Calu3 (cell line): ENCODE results near the gene RLF. TPM values are rescaled to one million over a fixed set of nuclear protein-coding genes. Genes with fewer than 3 reads are reported as not detected.

Experiments
- BruUV-seq: library from RNA; stranded (reverse); fragments of 400-500 nt; replicated peaks from 2 replicates; lab custom pipeline; 2021; lab: Mats Ljungman, UMichigan
- CTCF ChIA-PET: fragments of 300-600 bp; sonication (Branson Sonifier 250); formaldehyde crosslinking; loops from one replicate; lab custom pipeline; 2022; ENCODE audit warnings: antibody characterized with exemption; lab: Charles Lee
- DNase-seq: peaks from one replicate; pipeline ENCODE4 v3.0.0; 2022
- H3K27ac Mint-ChIP-seq: one replicate; pipeline ENCODE4 v1.8.0; 2022; ENCODE audit warnings: mixed read lengths; ENCODE audit not compliant: unreplicated experiment
- H3K27me3 Mint-ChIP-seq: one replicate; pipeline ENCODE4 v1.8.0; 2022; ENCODE audit warnings: mixed read lengths; ENCODE audit not compliant: unreplicated experiment
- H3K36me3 Mint-ChIP-seq: one replicate; pipeline ENCODE4 v1.8.0; 2022; ENCODE audit warnings: mild to moderate bottlenecking, moderate library complexity, mixed read lengths; ENCODE audit not compliant: insufficient read depth, unreplicated experiment
- H3K4me1 Mint-ChIP-seq: one replicate; pipeline ENCODE4 v1.8.0; 2022; ENCODE audit warnings: mild to moderate bottlenecking, low read depth, mixed read lengths; ENCODE audit not compliant: unreplicated experiment
- H3K4me3 Mint-ChIP-seq: one replicate; pipeline ENCODE4 v1.8.0; 2022; ENCODE audit warnings: mild to moderate bottlenecking, low read depth, moderate library complexity, mixed read lengths; ENCODE audit not compliant: unreplicated experiment
- H3K9me3 Mint-ChIP-seq: one replicate; pipeline ENCODE4 v1.8.0; 2022; ENCODE audit warnings: low read depth, mixed read lengths; ENCODE audit not compliant: unreplicated experiment
- CTCF ChIP-seq: fragments of 200-600 bp; IDR thresholded peaks from one replicate; pipeline ENCODE4 v1.8.0; 2022; ENCODE audit warnings: antibody characterized with exemption; ENCODE audit not compliant: unreplicated experiment
- intact Hi-C: fragments of 100-400 bp; cut with micrococcal nuclease; formaldehyde crosslinking; loops from one replicate; pipeline ENCODE4 v1.10.0; 2022; ENCODE audit not compliant: unreplicated experiment
- total RNA-seq: library from RNA; stranded (reverse); gene quantifications from 2 replicates; pipeline ENCODE4 v1.2.3, GENCODE V29; 2022

The RLF gene
- total RNA-seq, 1 experiment from 2014 or later = 12.9 TPM

DNA sequence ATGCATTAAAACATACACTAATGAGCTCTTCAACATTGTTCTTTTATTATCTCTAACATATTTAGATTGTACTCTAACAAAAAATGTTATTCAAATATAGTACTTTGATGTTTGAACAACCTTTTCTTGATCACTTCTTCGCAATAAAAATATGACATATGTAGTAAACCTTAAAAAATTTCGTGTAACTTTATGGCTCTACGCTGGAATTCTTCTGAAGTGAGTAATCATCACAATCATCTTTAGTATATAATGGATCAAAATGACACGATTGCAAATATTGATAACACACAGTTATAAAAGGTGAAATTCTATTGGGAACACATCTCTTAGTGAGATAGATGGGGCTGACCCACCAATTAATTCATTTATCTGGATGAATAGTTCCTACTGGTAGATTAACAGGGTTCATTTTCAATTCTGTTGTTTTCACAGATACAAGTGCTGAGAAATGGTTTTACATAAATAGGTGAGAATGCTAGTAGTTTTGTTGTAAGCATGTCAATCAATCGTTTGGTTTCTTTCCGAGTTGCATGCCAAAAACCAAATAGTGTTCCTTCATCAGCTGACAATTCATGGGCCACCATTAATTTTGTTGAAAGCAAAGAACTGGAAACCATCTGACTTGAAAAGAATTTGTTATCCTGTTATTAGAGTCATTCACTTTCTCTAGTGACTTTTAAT, 95.4 kb downstream of the RLF start:
- H3K4me1 Mint-ChIP-seq = peaks cover 15% of the 10 kb centered on the region
- no peak for TF ChIP-seq CTCF
- no TSS peak for BruUV-seq
- intact Hi-C loops = no loop called here
- no peaks in the 10 kb centered on the region for H3K27me3 Mint-ChIP-seq
- peaks cover 19% of the 10 kb centered on the region for H3K36me3 Mint-ChIP-seq
- no peak overlapping the region for H3K27ac Mint-ChIP-seq
- H3K9me3 Mint-ChIP-seq = no peaks in the 10 kb centered on the region
- CTCF ChIA-PET = no interaction called here
- DNase-seq = no peak
- H3K4me3 Mint-ChIP-seq = peak overlapping the region; percentile 93

DNA sequence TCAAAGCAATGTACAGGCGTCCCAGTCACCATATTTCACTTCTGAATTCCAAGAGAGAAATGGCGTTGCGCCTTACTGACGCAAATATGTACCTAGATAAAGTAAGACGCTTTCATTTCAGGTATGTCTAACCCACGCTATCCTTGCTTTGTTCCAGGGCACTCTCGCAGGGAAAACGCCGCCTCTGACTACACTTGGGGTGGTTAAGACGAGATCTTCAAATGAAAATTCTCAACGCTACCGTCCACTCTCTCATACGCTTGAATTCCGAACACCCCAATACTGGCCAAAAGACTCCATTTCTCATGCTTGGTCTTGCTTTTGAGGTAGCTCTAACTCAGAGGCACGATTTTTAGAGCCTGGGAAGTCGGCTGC, 96.1 kb downstream of the RLF start:
- H3K27me3 Mint-ChIP-seq = no peaks in the 10 kb centered on the region
- intact Hi-C loops = no loop called here
- DNase-seq = no peak
- H3K36me3 Mint-ChIP-seq = peaks cover 24% of the 10 kb centered on the region
- BruUV-seq = TSS peak; percentile 93
- no peaks in the 10 kb centered on the region for H3K9me3 Mint-ChIP-seq
- peak overlapping the region; percentile 97 for H3K27ac Mint-ChIP-seq
- CTCF ChIA-PET = interaction anchor here (0.7 to 1.0 kb wide), 2 partner anchors 57 to 851 kb away, joined by 5 to 8 read pairs; no protein-coding TSS in a partner anchor
- H3K4me1 Mint-ChIP-seq = peaks cover 15% of the 10 kb centered on the region
- H3K4me3 Mint-ChIP-seq = peak overlapping the region; percentile 93
- TF ChIP-seq CTCF = no peak

DNA sequence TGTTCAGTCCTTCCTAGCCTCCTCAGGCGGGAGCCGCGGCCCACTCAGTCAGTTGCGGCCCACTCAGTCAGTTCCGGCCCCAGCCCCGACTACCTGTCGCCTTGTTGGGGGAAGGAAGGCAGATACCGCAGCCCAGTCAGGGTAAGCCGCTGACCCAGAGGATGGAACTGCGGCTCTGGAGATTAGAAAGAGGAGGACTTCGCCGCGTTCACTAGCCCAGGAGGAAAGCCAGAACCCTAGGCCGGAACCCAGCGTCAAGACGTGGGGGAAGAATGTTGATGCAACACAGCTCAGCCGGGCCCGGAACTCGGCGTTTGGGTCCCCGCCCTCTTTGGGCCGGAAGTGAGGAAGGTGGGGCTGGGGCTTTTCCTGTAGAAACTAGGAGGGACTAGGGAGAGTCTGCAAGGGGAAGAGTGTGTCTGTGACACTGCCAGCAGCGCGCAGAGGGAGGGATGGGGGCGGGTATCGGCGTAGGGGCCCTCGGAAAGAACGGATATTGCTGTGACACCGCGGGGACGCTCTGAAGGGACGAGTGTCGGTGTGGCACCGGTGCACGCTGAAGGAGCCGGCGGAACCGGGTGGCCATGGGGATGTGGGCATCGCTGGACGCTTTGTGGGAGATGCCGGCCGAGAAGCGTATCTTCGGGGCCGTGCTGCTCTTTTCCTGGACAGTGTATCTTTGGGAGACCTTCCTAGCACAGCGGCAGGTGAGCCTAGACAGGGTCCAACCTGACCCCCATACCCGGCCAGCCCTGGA, 96.7 kb downstream of the RLF start, which contains the start of gene ZMPSTE24:
TSS of gene ZMPSTE24 (plus strand) at position 549 of the 757 bp plus-strand sequence. CDS start at position 585, 36 bp downstream.
- BruUV-seq = no TSS peak
- no peaks in the 10 kb centered on the region for H3K9me3 Mint-ChIP-seq
- H3K36me3 Mint-ChIP-seq = peaks cover 29% of the 10 kb centered on the region
- peak within 1 kb of the TSS; percentile 97 for H3K27ac Mint-ChIP-seq
- no peak for TF ChIP-seq CTCF
- H3K4me3 Mint-ChIP-seq = peak within 1 kb of the TSS; percentile 93
- DNase-seq = peak; percentile 95
- CTCF ChIA-PET = interaction anchor here (0.7 to 1.0 kb wide), 2 partner anchors 57 to 851 kb away, joined by 5 to 8 read pairs; no protein-coding TSS in a partner anchor
- H3K27me3 Mint-ChIP-seq = no peaks in the 10 kb centered on the region
- intact Hi-C loops = no loop called here
- H3K4me1 Mint-ChIP-seq = peaks cover 15% of the 10 kb centered on the region

DNA sequence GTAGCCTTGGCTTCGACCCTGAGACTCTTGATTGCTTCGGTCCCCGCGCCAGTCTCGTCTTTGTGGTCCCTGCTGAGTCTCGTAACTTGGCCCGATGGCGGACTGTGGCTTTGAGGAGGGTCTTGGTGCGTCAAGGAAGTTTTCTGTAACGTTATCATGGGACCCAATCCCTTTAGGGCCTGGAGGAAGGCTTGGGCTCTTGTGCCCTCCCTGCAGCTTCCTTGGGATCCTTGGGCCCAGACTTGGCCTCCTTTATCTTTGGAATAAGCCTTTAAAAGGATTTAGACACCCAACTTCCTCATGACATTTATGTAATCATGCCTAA, 97.2 kb downstream of the RLF start:
- CTCF ChIA-PET = interaction anchor here (1.0 kb wide), 1 partner anchor 56 kb away, joined by 5 read pairs; no protein-coding TSS in a partner anchor
- peak overlapping the region; percentile 93 for H3K4me3 Mint-ChIP-seq
- intact Hi-C loops = no loop called here
- no peaks in the 10 kb centered on the region for H3K27me3 Mint-ChIP-seq
- TSS peak; percentile 47 for BruUV-seq
- H3K9me3 Mint-ChIP-seq = no peaks in the 10 kb centered on the region
- peaks cover 15% of the 10 kb centered on the region for H3K4me1 Mint-ChIP-seq
- DNase-seq = no peak
- H3K36me3 Mint-ChIP-seq = peaks cover 35% of the 10 kb centered on the region
- TF ChIP-seq CTCF = no peak
- H3K27ac Mint-ChIP-seq = peak overlapping the region; percentile 97
